Measurements from ENCODE around the gene TGFBR1.

DNA sequence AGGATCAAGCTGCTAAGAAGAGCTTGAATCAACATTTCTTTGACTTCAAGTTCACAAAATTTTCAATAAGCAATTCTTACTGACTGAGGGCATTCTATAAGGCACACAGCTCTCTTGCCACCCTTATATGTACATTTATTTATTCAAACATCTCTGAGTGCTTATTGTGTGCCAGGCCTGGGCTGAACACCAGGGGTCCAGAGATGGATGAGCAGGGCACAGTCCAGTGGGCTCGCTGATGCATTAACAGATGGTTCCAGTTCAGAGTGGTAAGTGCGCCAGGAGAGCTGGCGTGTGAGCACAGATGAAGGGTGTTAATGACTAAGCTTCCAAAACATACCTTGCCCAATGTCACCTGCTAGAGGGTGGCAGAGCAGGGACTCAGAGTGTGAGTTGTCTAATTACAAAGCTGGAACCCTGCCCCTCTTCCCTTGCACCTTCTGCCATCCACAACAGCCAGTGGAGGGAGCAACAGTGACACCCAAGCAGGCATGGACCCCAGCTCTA lies 92.3 kb downstream of the TGFBR1 start:
- no peak for TF ChIP-seq CTCF (conservative IDR thresholded peaks at IDR 0.05 in 1 of 2, IDR thresholded peaks at IDR 0.05 in 1 of 2; ENCODE audit: low read depth in 1 of 2, low read length in 2 of 2)
- no peak for TF ChIP-seq EZH2 (IDR thresholded peaks at IDR 0.05; ENCODE audit: low read length, missing control alignments)
